ENCODE data around the gene NUDT11. TPM values are rescaled to one million over a fixed set of nuclear protein-coding genes. Genes with fewer than 3 reads are reported as not detected.

NUDT11 gene
- total and polyA plus RNA-seq, 2 donors (not counting 3 experiments of a cell fraction or from before 2014, with no cell fraction given), result 3.9 to 4.3 TPM

- ChIA-PET POLR2A (no interaction called here), CTCF (no interaction called here)
- Histone ChIP-seq H3K4me3 (replicated peaks in 1 of 3; ENCODE audit: insufficient read depth in 1 of 3, low read depth in 1 of 3, low read length in 3 of 3) (no peak overlapping the region), H3K27me3 (ENCODE audit: control insufficient read depth in 2 of 2, insufficient read depth in 2 of 2, low read length in 2 of 2) (no peaks in the 10 kb centered on the region), H3K9ac (replicated peaks; ENCODE audit: extremely low read depth, insufficient read depth, low read length) (no peak overlapping the region), H3K79me2 (ENCODE audit: control insufficient read depth, insufficient read depth, low read length) (no peaks in the 10 kb centered on the region), H3K4me1 (ENCODE audit: control insufficient read depth, extremely low read depth, insufficient read depth, low read length) (no peaks in the 10 kb centered on the region), H2AFZ (ENCODE audit: low read depth, low read length) (no peak overlapping the region), H3K4me2 (ENCODE audit: insufficient read depth, low read length) (no peak overlapping the region), H3K36me3 (ENCODE audit: control insufficient read depth in 2 of 2, extremely low read depth in 1 of 2, insufficient read depth in 2 of 2, low read length in 2 of 2) (no peaks in the 10 kb centered on the region), H4K20me1 (replicated peaks; ENCODE audit: control insufficient read depth, extremely low read depth, insufficient read depth, low read length) (no peaks in the 10 kb centered on the region), H3K27ac (ENCODE audit: insufficient read depth, low read depth, low read length) (no peak overlapping the region), H3K9me3 (replicated peaks; ENCODE audit: control insufficient read depth, insufficient read depth, low read length) (no peaks in the 10 kb centered on the region), H3K9me1 (replicated peaks; ENCODE audit: control insufficient read depth, extremely low read depth, insufficient read depth, low read length) (no peaks in the 10 kb centered on the region)
- TF ChIP-seq FOS (IDR thresholded peaks at IDR 0.05; ENCODE audit: borderline replicate concordance, insufficient read depth, low read length) (no peak), POLR2A (IDR thresholded peaks at IDR 0.05; ENCODE audit: low read depth, low read length) (no peak), CTCF (IDR thresholded peaks at IDR 0.05; ENCODE audit: extremely low read depth in 1 of 2, insufficient read depth in 1 of 2, low read depth in 1 of 2, low read length in 2 of 2) (no peak), POLR2AphosphoS5 (IDR thresholded peaks at IDR 0.05; ENCODE audit: insufficient read depth, low read depth, low read length) (no peak)
- intact Hi-C loops (cut with micrococcal nuclease) (no loop called here), dilution Hi-C loops (cut with MboI; ENCODE audit: extremely low pct_ligation_motif_present, low sequenced_read_pairs) (no loop called here)
- no peak for DNase-seq (ENCODE audit: low read depth, low spot score)
- FAIRE-seq, result no peak
- BruUV-seq (replicated peaks), result no TSS peak
Observed at GRCh38 chrX:51440365-51440764, 56.0 kb downstream of the NUDT11 start.

Other genes starting within 250 kb of the NUDT11 start
- not detected in 2 replicates for gene NUDT10, start 163.8 kb downstream of the NUDT11 start, total RNA-seq
- 0.08 and 0.22 TPM in 2 replicates for gene NUDT10, start 163.8 kb downstream of the NUDT11 start, polyA plus RNA-seq
- not detected in 2 replicates for gene CENPVL3, start 122.3 kb upstream of the NUDT11 start, total RNA-seq
- gene CENPVL3, start 122.3 kb upstream of the NUDT11 start, polyA plus RNA-seq, result not detected in 2 replicates
- not detected in 2 replicates for gene CENPVL2, start 186.2 kb upstream of the NUDT11 start, total RNA-seq
- not detected in 2 replicates for gene CENPVL2, start 186.2 kb upstream of the NUDT11 start, polyA plus RNA-seq
- not detected in 2 replicates for gene CENPVL1, start 213.9 kb upstream of the NUDT11 start, total RNA-seq
- gene CENPVL1, start 213.9 kb upstream of the NUDT11 start, polyA plus RNA-seq, result not detected in 2 replicates
- gene GSPT2, start 246.8 kb upstream of the NUDT11 start, total RNA-seq, result 7.5 TPM in 2 replicates
- gene GSPT2, start 246.8 kb upstream of the NUDT11 start, polyA plus RNA-seq, result 2.0 and 2.1 TPM in 2 replicates